22Rv1 (cell line): ENCODE results near the gene CTNNAL1.

Source experiments
- H3K27ac ChIP-seq: fragments of 450-650 bp; 2 replicates; pipeline ENCODE4 v1.5.1; 2017
- CTCF ChIP-seq: fragments of 450-650 bp; IDR thresholded peaks from 2 replicates; pipeline ENCODE4 v1.5.1; 2017; ENCODE audit warnings: mild to moderate bottlenecking
- ZFX ChIP-seq: fragments of 450-650 bp; IDR thresholded peaks from 2 replicates; pipeline ENCODE4 v1.6.1; 2017; ENCODE audit warnings: antibody characterized with exemption, borderline replicate concordance

CTNNAL1 gene

GRCh38 chr9:109048822-109049221, 35.5 kb upstream of the CTNNAL1 start:
- TF ChIP-seq CTCF (no peak), ZFX (no peak)

GRCh38 chr9:109047259-109047658, 34.0 kb upstream of the CTNNAL1 start:
- no peak overlapping the region for H3K27ac ChIP-seq
- TF ChIP-seq ZFX (no peak), CTCF (no peak)

More at GRCh38 chr9:109048822-109049221, 35.5 kb upstream of the CTNNAL1 start:
- H3K27ac ChIP-seq, result no peak overlapping the region

- no peak overlapping the region for H3K27ac ChIP-seq
- TF ChIP-seq CTCF (no peak), ZFX (no peak)
These were observed 33.0 kb upstream of the CTNNAL1 start for GRCh38 chr9:109046346-109046745.

GRCh38 chr9:109043578-109043977, 30.3 kb upstream of the CTNNAL1 start:
- TF ChIP-seq CTCF, result no peak
- no peak for TF ChIP-seq ZFX
- no peak overlapping the region for H3K27ac ChIP-seq

- H3K27ac ChIP-seq, result no peak overlapping the region
- TF ChIP-seq CTCF (no peak), ZFX (no peak)
These were observed 27.3 kb upstream of the CTNNAL1 start for GRCh38 chr9:109040571-109040970.

GRCh38 chr9:109039539-109039938, 26.2 kb upstream of the CTNNAL1 start:
- no peak for TF ChIP-seq CTCF
- no peak for TF ChIP-seq ZFX
- H3K27ac ChIP-seq, result no peak overlapping the region

- TF ChIP-seq CTCF (no peak), ZFX (no peak)
These were observed 24.8 kb upstream of the CTNNAL1 start for GRCh38 chr9:109037946-109038715.

More at GRCh38 chr9:109037946-109038715, 24.8 kb upstream of the CTNNAL1 start:
- H3K27ac ChIP-seq, result no peak overlapping the region
